C4-2B (cell line): ENCODE results near the gene ARL15.

Experiments
- CTCF ChIP-seq: fragments of 450-650 bp; conservative IDR thresholded peaks from 2 replicates; pipeline ENCODE4 v1.5.1; 2017; ENCODE audit warnings: mild to moderate bottlenecking
- ZFX ChIP-seq: fragments of 450-650 bp; IDR thresholded peaks from 2 replicates; pipeline ENCODE4 v1.6.1; 2017

- TF ChIP-seq CTCF (no peak), ZFX (no peak)
Observed at GRCh38 chr5:53913941-53914340, 396.4 kb downstream of the ARL15 start.
